GM19455 (cell line): Measurements from ENCODE around the gene MOV10L1.
"Not testable (repeated sequence)": the region's sequence is repeated elsewhere in the genome, so short reads cannot be mapped to it uniquely, and the experiment has no call there.

Experiments used
- ATAC-seq: cut with Tn5 transposase; IDR thresholded peaks from one replicate; pipeline ENCODE4 v1.9.1; 2021; ENCODE audit not compliant: unreplicated experiment

Gene MOV10L1

GRCh38 chr22:50199829-50200460 lies 110.1 kb downstream of the MOV10L1 start:
- no peak for ATAC-seq

GRCh38 chr22:50200461-50201190 lies 110.8 kb downstream of the MOV10L1 start, which contains the start of gene SELENOO:
Gene SELENOO (plus strand): TSS chr22:50201011. CDS start chr22:50201037, 26 bp downstream.
- peak; percentile 61 for ATAC-seq

GRCh38 chr22:50201191-50202129 lies 111.7 kb downstream of the MOV10L1 start:
- ATAC-seq = peak; percentile 18

- ATAC-seq = no peak
Observed at GRCh38 chr22:50202130-50202666, 112.4 kb downstream of the MOV10L1 start.

- ATAC-seq = no peak
Observed at GRCh38 chr22:50203288-50203687, 113.5 kb downstream of the MOV10L1 start.

- ATAC-seq = no peak
Observed at GRCh38 chr22:50204571-50204970, 114.8 kb downstream of the MOV10L1 start.

GRCh38 chr22:50204998-50205397 lies 115.2 kb downstream of the MOV10L1 start:
- not testable (repeated sequence) for ATAC-seq

GRCh38 chr22:50205781-50206569 lies 116.2 kb downstream of the MOV10L1 start:
- ATAC-seq = no peak

GRCh38 chr22:50206599-50206998 lies 116.8 kb downstream of the MOV10L1 start:
- ATAC-seq = no peak

- ATAC-seq = no peak
Observed at GRCh38 chr22:50207383-50208140, 117.8 kb downstream of the MOV10L1 start.

GRCh38 chr22:50208430-50208938 lies 118.7 kb downstream of the MOV10L1 start:
- ATAC-seq = no peak

- no peak for ATAC-seq
Observed at GRCh38 chr22:50208939-50209892, 119.4 kb downstream of the MOV10L1 start.

- ATAC-seq = no peak
Observed at GRCh38 chr22:50209893-50210292, 120.1 kb downstream of the MOV10L1 start.

- no peak for ATAC-seq
Observed at GRCh38 chr22:50210378-50211139, 120.8 kb downstream of the MOV10L1 start.

- ATAC-seq = no peak
Observed at GRCh38 chr22:50211147-50211546, 121.3 kb downstream of the MOV10L1 start.
